ENCODE measurements around the gene SLC16A1. TPM values are rescaled to one million over a fixed set of nuclear protein-coding genes. Genes with fewer than 3 reads are reported as not detected.

SLC16A1 gene
- total RNA-seq, 1 experiment from 2014 or later, result 116 TPM

GRCh38 chr1:112881742-112882127, 74.3 kb downstream of the SLC16A1 start:
- Histone ChIP-seq H3K4me3 (ENCODE audit: low read length) (no peak overlapping the region), H3K9me3 (ENCODE audit: low read length) (no peaks in the 10 kb centered on the region), H3K4me1 (ENCODE audit: insufficient read depth, low read length) (peaks cover 12% of the 10 kb centered on the region), H3K27me3 (ENCODE audit: low read length) (no peaks in the 10 kb centered on the region), H3K9ac (ENCODE audit: low read length) (no peak overlapping the region), H3K36me3 (ENCODE audit: low read depth, low read length) (no peaks in the 10 kb centered on the region), H2AFZ (ENCODE audit: low read length) (no peak overlapping the region), H3K9me2 (replicated peaks; ENCODE audit: low read length) (no peaks in the 10 kb centered on the region), H4K20me1 (ENCODE audit: low read length) (no peaks in the 10 kb centered on the region), H3K4me2 (ENCODE audit: low read length) (no peak overlapping the region), H3K27ac (ENCODE audit: low read length) (no peak overlapping the region), H3F3A (ENCODE audit: low read length, unreplicated experiment) (no peaks in the 10 kb centered on the region), H3K79me2 (ENCODE audit: low read length) (no peaks in the 10 kb centered on the region)
- ATAC-seq (peak; percentile 13; the same call in 1 of the 2 replicates), DNase-seq (no peak)
- intact Hi-C loops (cut with micrococcal nuclease), result loop anchor here (1.0 to 10.0 kb wide), 4 partner anchors 73 to 193 kb away; partner anchors contain the start of gene LRIG2
- TF ChIP-seq EZH2phosphoT487 (IDR thresholded peaks at IDR 0.05; ENCODE audit: borderline replicate concordance, low read length) (no peak), EZH2 (IDR thresholded peaks at IDR 0.05; ENCODE audit: low read length, unreplicated experiment) (no peak), CTCF (conservative IDR thresholded peaks at IDR 0.05; ENCODE audit: low read depth, low read length) (no peak)
- BruUV-seq (replicated peaks), result no TSS peak
- ChIA-PET POLR2A (ENCODE audit: unreplicated experiment) (interaction anchor here (1.0 kb wide), 1 partner anchor 74 kb away, joined by 3 read pairs; the partner anchor contains the start of gene SLC16A1), CTCF (interaction anchor here (0.7 to 1.2 kb wide), 2 partner anchors 161 to 191 kb away, joined by 3 to 9 read pairs; partner anchors contain the start of gene LRIG2)

GRCh38 chr1:112879834-112880233, 76.2 kb downstream of the SLC16A1 start:
- no TSS peak for BruUV-seq (replicated peaks)
- peaks cover 12% of the 10 kb centered on the region for H3K4me1 ChIP-seq (ENCODE audit: insufficient read depth, low read length)
- no peaks in the 10 kb centered on the region for H3K27me3 ChIP-seq (ENCODE audit: low read length)
- no peaks in the 10 kb centered on the region for H3K79me2 ChIP-seq (ENCODE audit: low read length)
- H3K36me3 ChIP-seq (ENCODE audit: low read depth, low read length), result no peaks in the 10 kb centered on the region
- ChIA-PET CTCF (no interaction called here), POLR2A (ENCODE audit: unreplicated experiment) (no interaction called here)
- no peaks in the 10 kb centered on the region for H4K20me1 ChIP-seq (ENCODE audit: low read length)
- H3K4me3 ChIP-seq (ENCODE audit: low read length), result no peak overlapping the region
- H3K4me2 ChIP-seq (ENCODE audit: low read length), result no peak overlapping the region
- H3K9me2 ChIP-seq (replicated peaks; ENCODE audit: low read length), result no peaks in the 10 kb centered on the region
- ATAC-seq, result no peak
- no peak overlapping the region for H2AFZ ChIP-seq (ENCODE audit: low read length)
- TF ChIP-seq EZH2 (IDR thresholded peaks at IDR 0.05; ENCODE audit: low read length, unreplicated experiment), result no peak
- TF ChIP-seq EZH2phosphoT487 (IDR thresholded peaks at IDR 0.05; ENCODE audit: borderline replicate concordance, low read length), result no peak
- TF ChIP-seq CTCF (conservative IDR thresholded peaks at IDR 0.05; ENCODE audit: low read depth, low read length), result no peak
- intact Hi-C loops (cut with micrococcal nuclease), result loop anchor here (2.0 to 10.0 kb wide), 2 partner anchors 71 to 195 kb away; partner anchors contain the start of gene LRIG2
- H3F3A ChIP-seq (ENCODE audit: low read length, unreplicated experiment), result no peaks in the 10 kb centered on the region
- no peaks in the 10 kb centered on the region for H3K9me3 ChIP-seq (ENCODE audit: low read length)
- no peak overlapping the region for H3K9ac ChIP-seq (ENCODE audit: low read length)
- H3K27ac ChIP-seq (ENCODE audit: low read length), result no peak overlapping the region
- no peak for DNase-seq

GRCh38 chr1:112878321-112878720, 77.7 kb downstream of the SLC16A1 start:
- Histone ChIP-seq H3K79me2 (ENCODE audit: low read length) (no peaks in the 10 kb centered on the region), H3K4me3 (ENCODE audit: low read length) (no peak overlapping the region), H3K9me2 (replicated peaks; ENCODE audit: low read length) (no peaks in the 10 kb centered on the region), H3K9ac (ENCODE audit: low read length) (no peak overlapping the region), H3K4me1 (ENCODE audit: insufficient read depth, low read length) (peaks cover 12% of the 10 kb centered on the region), H3K9me3 (ENCODE audit: low read length) (no peaks in the 10 kb centered on the region), H3K4me2 (ENCODE audit: low read length) (no peak overlapping the region), H3K27ac (ENCODE audit: low read length) (no peak overlapping the region), H2AFZ (ENCODE audit: low read length) (no peak overlapping the region), H3F3A (ENCODE audit: low read length, unreplicated experiment) (no peaks in the 10 kb centered on the region), H3K27me3 (ENCODE audit: low read length) (no peaks in the 10 kb centered on the region), H3K36me3 (ENCODE audit: low read depth, low read length) (no peaks in the 10 kb centered on the region), H4K20me1 (ENCODE audit: low read length) (no peaks in the 10 kb centered on the region)
- ATAC-seq, result no peak
- no peak for DNase-seq
- intact Hi-C loops (cut with micrococcal nuclease), result no loop called here
- TF ChIP-seq CTCF (conservative IDR thresholded peaks at IDR 0.05; ENCODE audit: low read depth, low read length) (no peak), EZH2phosphoT487 (IDR thresholded peaks at IDR 0.05; ENCODE audit: borderline replicate concordance, low read length) (no peak), EZH2 (IDR thresholded peaks at IDR 0.05; ENCODE audit: low read length, unreplicated experiment) (no peak)
- CTCF ChIA-PET, result interaction anchor here (1.5 kb wide), 1 partner anchor 194 kb away, joined by 10 read pairs; the partner anchor contains the start of gene LRIG2
- BruUV-seq (replicated peaks), result no TSS peak
- POLR2A ChIA-PET (ENCODE audit: unreplicated experiment), result no interaction called here
